ENCODE data around the gene RASL11A.

Gene RASL11A

GRCh38 chr13:27242702-27243101 is 27.9 kb upstream of the RASL11A start:
- DNase-seq (ENCODE audit: low read depth) = no peak
- no peak for TF ChIP-seq CTCF (IDR thresholded peaks at IDR 0.05; ENCODE audit: insufficient read depth, low read depth, low read length, missing control alignments)
- no peak overlapping the region for H3K4me3 ChIP-seq (ENCODE audit: low read depth, low read length)

- TF ChIP-seq CTCF (IDR thresholded peaks at IDR 0.05; ENCODE audit: insufficient read depth, low read depth, low read length, missing control alignments) = no peak
- no peak for DNase-seq (ENCODE audit: low read depth)
- no peak overlapping the region for H3K4me3 ChIP-seq (ENCODE audit: low read depth, low read length)
These were observed 25.0 kb upstream of the RASL11A start for GRCh38 chr13:27245610-27246009.

GRCh38 chr13:27250833-27251165 is 19.8 kb upstream of the RASL11A start:
- no peak for TF ChIP-seq CTCF (IDR thresholded peaks at IDR 0.05; ENCODE audit: insufficient read depth, low read depth, low read length, missing control alignments)
- peak overlapping the region; percentile 94 for H3K4me3 ChIP-seq (ENCODE audit: low read depth, low read length)
- DNase-seq (ENCODE audit: low read depth) = no peak

- TF ChIP-seq CTCF (IDR thresholded peaks at IDR 0.05; ENCODE audit: insufficient read depth, low read depth, low read length, missing control alignments) = no peak
These were observed 19.2 kb upstream of the RASL11A start, which contains the start of gene RPL21 for GRCh38 chr13:27251166-27252091. TSS of gene RPL21 (plus strand) at chr13:27251558. CDS start at chr13:27253777, 2,219 bp downstream.

GRCh38 chr13:27252467-27252866 is 18.2 kb upstream of the RASL11A start:
- TF ChIP-seq CTCF (IDR thresholded peaks at IDR 0.05; ENCODE audit: insufficient read depth, low read depth, low read length, missing control alignments) = no peak
- peak overlapping the region; percentile 94 for H3K4me3 ChIP-seq (ENCODE audit: low read depth, low read length)
- DNase-seq (ENCODE audit: low read depth) = no peak

More at GRCh38 chr13:27251166-27252091, 19.2 kb upstream of the RASL11A start, which contains the start of gene RPL21:
- peak within 1 kb of the TSS; percentile 94 for H3K4me3 ChIP-seq (ENCODE audit: low read depth, low read length)
- peak; percentile 97 for DNase-seq (ENCODE audit: low read depth)

GRCh38 chr13:27257233-27257568 is 13.4 kb upstream of the RASL11A start:
- H3K4me3 ChIP-seq (ENCODE audit: low read depth, low read length) = no peak overlapping the region
- TF ChIP-seq CTCF (IDR thresholded peaks at IDR 0.05; ENCODE audit: insufficient read depth, low read depth, low read length, missing control alignments) = no peak
- no peak for DNase-seq (ENCODE audit: low read depth)

All from GM12865 (cell line).